ENCODE results near the gene SMPD3. TPM values are rescaled to one million over a fixed set of nuclear protein-coding genes. Genes with fewer than 3 reads are reported as not detected.

Gene SMPD3
- total RNA-seq, 1 experiment from 2014 or later, result 0.89 TPM

GRCh38 chr16:68487669-68488068, 39.4 kb upstream of the SMPD3 start (continued):
- TF ChIP-seq CTCF (IDR thresholded peaks at IDR 0.05 in 2 of 3, conservative IDR thresholded peaks at IDR 0.05 in 1 of 3; ENCODE audit: borderline replicate concordance in 1 of 3, insufficient read depth in 1 of 3, low read depth in 2 of 3, low read length in 2 of 3) (no peak), ELF1 (IDR thresholded peaks at IDR 0.05; ENCODE audit: borderline replicate concordance, low read depth) (no peak), RAD21 (IDR thresholded peaks at IDR 0.05; ENCODE audit: low read depth) (no peak), SRF (IDR thresholded peaks at IDR 0.05; ENCODE audit: low read depth) (no peak), ATF3 (IDR thresholded peaks at IDR 0.05) (no peak), FOSL1 (IDR thresholded peaks at IDR 0.05; ENCODE audit: low read depth) (no peak), POLR2A (IDR thresholded peaks at IDR 0.05; ENCODE audit: borderline replicate concordance, extremely low read depth, insufficient read depth, insufficient read length) (no peak), CBX3 (IDR thresholded peaks at IDR 0.05; ENCODE audit: low read depth) (no peak), CEBPB (IDR thresholded peaks at IDR 0.05; ENCODE audit: low read depth) (no peak), JUND (IDR thresholded peaks at IDR 0.05) (no peak), EGR1 (IDR thresholded peaks at IDR 0.05; ENCODE audit: low read depth) (no peak)

- Histone ChIP-seq H2AFZ (ENCODE audit: low read depth, low read length, poor library complexity, severe bottlenecking) (no peak overlapping the region), H3K36me3 (ENCODE audit: control insufficient read depth in 1 of 2, insufficient read depth in 2 of 2, low read length in 2 of 2) (no peaks in the 10 kb centered on the region), H3K27ac (ENCODE audit: low read depth, low read length) (no peak overlapping the region), H3K79me2 (ENCODE audit: insufficient read depth, low read length) (no peaks in the 10 kb centered on the region), H3K9ac (ENCODE audit: low read length) (no peak overlapping the region), H3K9me2 (ENCODE audit: insufficient read depth) (no peaks in the 10 kb centered on the region), H4K20me1 (ENCODE audit: insufficient read depth) (no peaks in the 10 kb centered on the region), H3K4me3 (replicated peaks in 1 of 2; ENCODE audit: low read depth in 1 of 2, low read length in 2 of 2) (no peak overlapping the region), H3K27me3 (ENCODE audit: insufficient read depth, low read length) (no peaks in the 10 kb centered on the region), H3K4me1 (ENCODE audit: control insufficient read depth in 1 of 2, insufficient read depth in 2 of 2, low read length in 2 of 2) (peaks cover 10 to 17% of the 10 kb centered on the region in 2 experiments), H3K9me3 (ENCODE audit: control insufficient read depth in 1 of 2, insufficient read depth in 1 of 2, low read depth in 1 of 2, low read length in 2 of 2) (no peaks in the 10 kb centered on the region), H3K4me2 (ENCODE audit: low read length) (no peak overlapping the region)
- intact Hi-C loops (cut with micrococcal nuclease), result no loop called here
- ChIA-PET RAD21 (ENCODE audit: low non-redundant PET in 1 of 2, low total read pairs in 2 of 2, uncharacterized antibody in 2 of 2, unreplicated experiment in 2 of 2) (no interaction called here), CTCF (no interaction called here), POLR2A (interaction anchor here (1.2 kb wide), 1 partner anchor 49 kb away, joined by 3 read pairs; no protein-coding TSS in a partner anchor)
- ATAC-seq, result no peak
- BruUV-seq (replicated peaks), result no TSS peak
- DNase-seq (ENCODE audit: low read depth, low spot score), result no peak
- TF ChIP-seq CTCF (IDR thresholded peaks at IDR 0.05 in 2 of 3, conservative IDR thresholded peaks at IDR 0.05 in 1 of 3; ENCODE audit: borderline replicate concordance in 1 of 3, insufficient read depth in 1 of 3, low read depth in 2 of 3, low read length in 2 of 3) (no peak), SIN3A (IDR thresholded peaks at IDR 0.05; ENCODE audit: low read depth) (no peak), ATF3 (IDR thresholded peaks at IDR 0.05) (no peak), REST (IDR thresholded peaks at IDR 0.05; ENCODE audit: low read depth) (no peak), YY1 (IDR thresholded peaks at IDR 0.05; ENCODE audit: extremely low read depth, insufficient replicate concordance, low read depth, low read length) (no peak), SRF (IDR thresholded peaks at IDR 0.05; ENCODE audit: low read depth) (no peak), EZH2phosphoT487 (IDR thresholded peaks at IDR 0.05; ENCODE audit: borderline replicate concordance) (no peak), POLR2A (IDR thresholded peaks at IDR 0.05; ENCODE audit: borderline replicate concordance, extremely low read depth, insufficient read depth, insufficient read length) (no peak), RAD21 (IDR thresholded peaks at IDR 0.05; ENCODE audit: low read depth) (no peak), EZH2 (IDR thresholded peaks at IDR 0.05) (no peak), TCF7L2 (IDR thresholded peaks at IDR 0.05; ENCODE audit: borderline replicate concordance, extremely low read depth, insufficient read depth, insufficient read length) (no peak), ELF1 (IDR thresholded peaks at IDR 0.05; ENCODE audit: borderline replicate concordance, low read depth) (no peak)
These were observed 38.9 kb upstream of the SMPD3 start for GRCh38 chr16:68487203-68487514.

Data from HCT116 (cell line).